Measurements from ENCODE around the gene SHQ1.
A peak's percentile ranks its signal among the peaks of the same experiment; 100 is the strongest.
"Not testable (repeated sequence)": the region's sequence is repeated elsewhere in the genome, so short reads cannot be mapped to it uniquely, and the experiment has no call there.

The SHQ1 gene

GRCh38 chr3:72746430-72747411 is 101.5 kb downstream of the SHQ1 start:
- no peak for DNase-seq

- DNase-seq: no peak
Measured at GRCh38 chr3:72745146-72745999, 102.9 kb downstream of the SHQ1 start.

GRCh38 chr3:72744330-72744729 is 103.9 kb downstream of the SHQ1 start:
- no peak for DNase-seq

DNA sequence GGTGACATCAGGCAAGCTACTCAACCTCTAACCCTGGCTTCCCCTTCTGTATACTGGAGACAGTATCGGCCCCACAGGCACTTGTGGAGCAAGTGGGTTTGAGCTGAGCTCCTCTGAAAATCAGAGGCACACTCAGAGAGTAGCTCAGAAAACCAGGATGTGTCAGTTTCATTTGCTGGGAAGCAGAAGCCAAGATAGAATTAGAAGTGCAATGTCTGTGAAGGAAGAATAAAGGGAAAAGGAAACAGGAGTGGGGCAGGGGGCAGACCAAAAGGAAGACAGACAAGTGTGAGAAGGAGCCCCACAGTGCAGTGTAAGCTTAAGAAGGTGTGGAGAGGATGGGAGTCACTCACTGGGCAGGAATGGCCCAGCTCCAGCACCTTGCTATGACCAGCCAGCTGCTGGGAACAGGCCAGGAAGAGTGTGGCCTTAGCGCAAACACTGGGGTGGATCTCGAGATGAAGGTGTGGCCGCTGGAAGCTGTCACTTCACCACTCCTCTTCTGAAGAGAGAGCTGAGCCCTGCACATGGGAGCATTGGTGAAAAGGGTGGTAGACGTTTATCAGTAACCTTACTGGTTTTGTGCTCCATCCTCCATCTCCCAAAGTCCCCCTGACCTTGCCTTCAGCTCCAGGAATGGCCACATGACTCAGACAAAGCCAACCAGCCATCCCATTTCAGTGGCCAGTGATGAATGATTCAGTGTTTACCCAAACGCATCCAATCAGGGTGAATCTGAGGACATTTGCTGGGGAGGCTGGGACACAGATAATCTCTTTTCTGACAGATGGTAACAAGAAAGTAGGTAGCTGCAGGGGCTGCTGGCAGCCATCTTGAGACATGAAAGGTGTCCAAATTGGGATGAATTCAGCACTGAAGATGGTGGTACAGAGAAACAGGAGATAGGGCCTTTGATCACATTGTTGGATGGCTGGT is 108.4 kb downstream of the SHQ1 start:
- no peak for DNase-seq

- peak; percentile 45 to 69 (median 56) for DNase-seq
Measured at GRCh38 chr3:72738752-72739530, 109.3 kb downstream of the SHQ1 start.

- not testable (repeated sequence) for DNase-seq
Measured at GRCh38 chr3:72735072-72735471, 113.2 kb downstream of the SHQ1 start.

DNA sequence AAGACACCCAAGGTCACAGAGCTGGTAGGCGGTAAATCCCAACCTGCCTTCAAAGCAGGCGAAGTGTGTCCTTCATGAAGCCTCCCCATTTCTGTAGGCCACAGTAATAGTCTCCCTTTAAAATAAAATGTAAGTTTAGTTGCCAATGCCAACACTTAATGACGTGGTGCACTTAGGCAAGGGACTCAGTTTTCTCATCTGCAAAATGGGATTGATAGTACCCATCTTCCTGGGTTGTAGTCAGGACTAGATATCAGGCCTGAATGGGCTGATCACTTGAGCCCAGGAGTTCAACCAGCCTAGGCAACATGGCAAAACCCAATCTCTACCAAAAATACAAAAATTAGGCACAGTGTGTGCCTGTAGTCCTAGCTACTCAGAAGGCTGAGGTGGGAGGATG is 114.6 kb downstream of the SHQ1 start:
- no peak for DNase-seq

DNA sequence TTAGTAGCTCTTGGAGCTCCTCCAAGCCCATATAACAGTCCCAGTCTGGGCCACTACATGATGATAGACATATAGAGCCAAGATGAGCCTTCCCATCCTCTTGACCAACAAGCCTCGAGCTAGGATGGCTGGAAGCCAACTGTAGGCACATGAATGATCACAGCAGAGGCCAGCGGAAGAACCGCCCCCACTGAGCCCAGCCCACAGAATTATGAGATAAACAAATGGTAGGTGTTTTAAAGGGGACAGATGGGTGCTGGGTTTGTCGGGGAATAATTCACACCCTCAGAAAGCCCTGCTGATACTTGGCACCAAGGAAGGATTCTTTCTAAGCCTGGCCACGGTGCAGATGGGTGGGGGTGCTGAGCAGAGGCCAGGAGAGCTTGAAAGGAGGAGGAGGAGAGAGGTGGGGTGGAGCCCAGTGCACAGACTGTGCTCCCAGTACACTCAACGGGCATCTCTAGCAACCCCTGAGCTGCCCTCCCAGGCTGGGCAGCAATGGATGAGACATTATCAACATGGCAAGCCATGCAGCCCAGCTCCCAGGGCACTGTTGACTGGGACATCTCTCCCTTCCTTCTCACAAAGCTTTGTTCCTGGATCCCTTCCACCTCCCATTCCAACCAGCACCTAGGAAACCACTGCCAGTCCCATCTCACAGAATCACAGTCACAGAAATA is 115.4 kb downstream of the SHQ1 start:
- DNase-seq: not testable (repeated sequence)

DNA sequence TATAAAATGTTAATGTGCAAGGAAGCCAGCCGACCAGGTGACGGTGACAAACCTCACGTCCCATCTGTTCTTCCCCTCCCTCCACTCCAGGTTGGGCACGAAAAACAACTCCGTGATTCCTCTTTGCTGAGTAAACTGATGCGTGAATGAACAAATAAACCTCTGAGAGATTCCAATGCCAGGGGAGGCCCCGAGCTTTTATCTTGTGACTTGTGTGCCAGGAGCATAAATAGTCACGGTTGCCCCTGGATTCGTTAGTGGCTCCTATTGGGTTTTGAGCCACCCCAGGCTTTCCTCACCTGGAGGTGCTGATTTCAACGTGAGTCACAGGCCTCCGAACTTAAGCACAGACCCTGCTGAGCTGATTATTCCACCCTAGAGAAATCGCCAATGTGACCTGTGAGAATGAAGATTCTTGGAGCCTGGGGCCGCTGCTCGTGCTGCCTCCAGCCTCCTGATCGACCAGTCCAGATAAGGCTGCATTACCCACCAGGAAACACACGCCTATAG is 119.2 kb downstream of the SHQ1 start:
- DNase-seq: no peak

GRCh38 chr3:72728329-72728889 is 119.8 kb downstream of the SHQ1 start:
- no peak for DNase-seq

DNA sequence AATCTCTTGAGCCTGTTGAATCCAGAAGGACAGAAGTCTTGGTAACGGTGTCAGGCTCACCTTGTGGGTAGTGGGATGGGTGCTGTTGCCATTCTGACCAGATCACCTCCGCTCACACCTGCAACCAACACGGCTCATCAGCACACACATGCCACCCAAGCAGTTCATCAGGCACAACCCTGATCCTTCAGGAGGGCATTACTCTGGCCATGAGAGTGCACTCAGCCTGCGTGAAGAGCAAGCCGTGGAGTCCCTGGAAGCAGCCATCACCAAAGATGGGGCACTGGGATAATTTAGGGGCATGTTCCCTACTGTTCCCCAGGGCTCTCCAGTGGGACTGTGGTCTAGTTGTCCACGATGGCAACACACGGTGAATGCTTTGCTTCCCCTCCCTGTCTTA is 120.5 kb downstream of the SHQ1 start:
- DNase-seq: no peak

DNA sequence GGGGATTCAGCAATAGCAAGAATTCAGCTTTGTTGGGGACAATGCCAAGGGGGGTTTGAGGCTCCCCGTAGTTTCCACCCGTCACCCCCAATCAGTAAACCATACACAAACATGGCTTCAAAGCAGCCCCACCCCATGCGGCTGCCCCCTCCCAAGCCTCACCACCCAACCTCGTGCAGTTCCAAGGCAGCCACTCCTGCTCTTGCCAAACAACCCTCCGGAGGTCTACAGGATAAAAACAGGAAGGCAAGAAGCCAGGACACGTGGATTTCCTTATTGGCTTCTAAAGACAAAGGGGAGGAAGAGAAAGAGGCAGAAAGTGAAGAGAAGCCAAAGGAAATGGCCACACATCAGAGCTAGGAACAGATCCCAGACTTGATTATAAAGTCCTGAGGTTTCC is 121.1 kb downstream of the SHQ1 start:
- DNase-seq: no peak

- no peak for DNase-seq
Measured at GRCh38 chr3:72725229-72725628, 123.0 kb downstream of the SHQ1 start.

DNA sequence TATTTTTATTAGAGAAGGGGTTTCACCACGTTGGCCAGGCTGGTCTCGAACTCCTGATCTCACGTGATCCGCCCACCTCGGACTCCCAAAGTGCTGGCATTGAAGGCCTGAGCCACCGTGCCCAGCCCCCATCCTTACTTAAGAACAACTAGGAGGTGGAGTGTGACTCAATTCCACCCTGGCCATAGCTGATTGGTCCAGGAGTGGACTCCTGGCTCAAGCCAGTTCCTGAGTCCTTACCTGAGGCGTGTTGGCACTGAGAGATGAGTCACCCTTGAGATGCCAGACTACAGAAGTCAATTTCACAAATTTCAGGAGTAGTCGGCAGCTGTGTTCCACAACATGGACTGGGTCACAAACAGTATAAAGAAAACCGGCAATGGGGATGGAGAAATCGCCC is 124.2 kb downstream of the SHQ1 start:
- DNase-seq: no peak

GRCh38 chr3:72722930-72723726 is 125.1 kb downstream of the SHQ1 start:
- DNase-seq: no peak

DNA sequence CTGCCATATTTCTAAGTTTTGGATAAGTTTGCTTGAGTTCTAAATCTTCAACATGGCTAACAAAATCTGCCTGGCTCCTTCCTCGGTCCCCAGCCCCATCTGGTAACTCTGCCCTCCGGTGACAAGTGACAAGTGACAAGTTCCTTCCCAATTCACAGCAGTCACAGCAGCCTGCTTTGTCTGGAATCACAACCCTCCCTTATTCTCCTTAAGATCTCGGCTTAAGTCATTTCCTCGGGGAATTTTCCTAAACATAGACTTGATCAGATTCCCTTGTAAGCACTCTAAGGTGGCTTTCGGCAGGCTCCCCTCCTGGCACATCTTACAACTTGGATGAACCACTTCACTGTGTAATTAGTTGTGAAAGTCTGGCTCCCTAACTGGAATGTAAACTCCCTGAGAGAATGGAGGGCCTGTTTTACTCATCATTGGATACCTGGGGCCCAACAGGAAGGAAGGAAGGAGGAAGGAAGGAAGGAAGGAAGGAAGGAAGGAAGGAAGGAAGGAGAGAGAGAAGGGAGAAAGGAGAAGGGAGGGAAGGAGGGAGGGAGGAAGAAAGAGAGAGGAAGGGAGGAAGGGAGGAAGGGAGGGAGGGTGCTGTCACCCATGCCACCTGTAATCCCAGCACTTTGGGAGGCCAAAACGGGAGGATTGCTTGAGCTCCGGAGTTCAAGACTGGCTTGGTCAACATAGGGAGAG is 126.4 kb downstream of the SHQ1 start:
- DNase-seq: no peak

- no peak for DNase-seq
Measured at GRCh38 chr3:72720566-72720965, 127.7 kb downstream of the SHQ1 start.

- DNase-seq: no peak
Measured at GRCh38 chr3:72719137-72719536, 129.1 kb downstream of the SHQ1 start.

DNA sequence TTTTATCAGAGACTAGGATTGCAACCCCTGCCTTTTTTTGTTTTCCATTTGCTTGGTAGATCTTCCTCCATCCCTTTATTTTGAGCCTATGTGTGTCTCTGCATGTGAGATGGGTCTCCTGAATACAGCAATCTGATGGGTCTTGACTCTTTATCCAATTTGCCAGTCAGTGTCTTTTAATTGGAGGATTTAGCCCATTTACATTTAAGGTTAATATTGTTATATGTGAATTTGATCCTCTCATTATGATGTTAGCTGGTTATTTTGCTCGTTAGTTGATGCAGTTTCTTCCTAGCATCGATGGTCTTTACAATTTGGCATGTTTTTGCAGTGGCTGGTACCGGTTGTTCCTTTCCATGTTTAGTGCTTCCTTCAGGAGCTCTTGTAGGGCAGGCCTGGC is 134.1 kb downstream of the SHQ1 start:
- not testable (repeated sequence) for DNase-seq
